DOHH2 (cell line): ENCODE data around the gene TMEFF2.

Experiments
- H3F3A ChIP-seq: fragments of 200-600 bp; sonication (generic), shearing (Covaris generic); 2 replicates; pipeline ENCODE4 v1.6.0; 2016; ENCODE audit warnings: antibody characterized with exemption, mild to moderate bottlenecking; ENCODE audit not compliant: control insufficient read depth, insufficient read depth
- H3K27ac ChIP-seq: fragments of 200-600 bp; sonication (generic); 2 replicates; pipeline ENCODE4 v1.5.1; 2014; ENCODE audit warnings: low read depth, mild to moderate bottlenecking, low read length, moderate library complexity
- H3K27me3 ChIP-seq: fragments of 200-600 bp; sonication (generic); 2 replicates; pipeline ENCODE4 v1.6.1; 2014; ENCODE audit warnings: mild to moderate bottlenecking, low read length, mixed read lengths; ENCODE audit not compliant: control insufficient read depth
- H3K36me3 ChIP-seq: fragments of 200-600 bp; sonication (generic); 2 replicates; pipeline ENCODE4 v1.6.1; 2014; ENCODE audit warnings: mild to moderate bottlenecking, low read length, moderate library complexity, mixed read lengths; ENCODE audit not compliant: control insufficient read depth
- H3K4me1 ChIP-seq: fragments of 200-600 bp; sonication (generic); 2 replicates; pipeline ENCODE4 v1.6.1; 2014; ENCODE audit warnings: mild to moderate bottlenecking, low read length, mixed read lengths; ENCODE audit not compliant: control insufficient read depth
- H3K4me2 ChIP-seq: fragments of 200-600 bp; sonication (generic); 2 replicates; pipeline ENCODE4 v1.6.0; 2014; ENCODE audit warnings: mild to moderate bottlenecking, low read length, moderate library complexity
- H3K4me3 ChIP-seq: fragments of 200-600 bp; sonication (generic); 2 replicates; pipeline ENCODE4 v1.5.1; 2014; ENCODE audit warnings: mild to moderate bottlenecking, low read length, mixed read lengths
- H3K79me2 ChIP-seq: fragments of 200-600 bp; sonication (generic); 2 replicates; pipeline ENCODE4 v1.6.1; 2014; ENCODE audit warnings: mild to moderate bottlenecking, low read length, mixed read lengths; ENCODE audit not compliant: control insufficient read depth
- H3K9me2 ChIP-seq: fragments of 200-600 bp; sonication (generic); replicated peaks from 2 replicates; pipeline ENCODE4 v1.6.1; 2014; ENCODE audit warnings: mild to moderate bottlenecking, low read length, mixed read lengths; ENCODE audit not compliant: control insufficient read depth
- H3K9me3 ChIP-seq: fragments of 200-600 bp; sonication (generic); 2 replicates; pipeline ENCODE4 v1.6.1; 2014; ENCODE audit warnings: antibody characterized with exemption, low read length, mixed read lengths; ENCODE audit not compliant: control insufficient read depth, insufficient read depth
- H4K20me1 ChIP-seq: fragments of 200-600 bp; sonication (generic); 2 replicates; pipeline ENCODE4 v1.6.0; 2014; ENCODE audit warnings: low read depth, mild to moderate bottlenecking, antibody characterized with exemption, low read length, moderate library complexity; ENCODE audit not compliant: control insufficient read depth, insufficient read depth
- CTCF ChIP-seq: fragments of 200-600 bp; sonication (generic); IDR thresholded peaks from one replicate; pipeline ENCODE4 v1.5.1; 2014; ENCODE audit warnings: antibody characterized with exemption, mild to moderate bottlenecking, low read depth, low read length; ENCODE audit not compliant: poor library complexity, severe bottlenecking
- EZH2phosphoT487 ChIP-seq: fragments of 200-600 bp; sonication (generic); IDR thresholded peaks from 2 replicates; pipeline ENCODE4 v1.6.1; 2017; ENCODE audit warnings: borderline replicate concordance, mild to moderate bottlenecking, antibody characterized with exemption, low read length, moderate library complexity, mixed read lengths

The TMEFF2 gene

GRCh38 chr2:191950132-191950874 lies 244.4 kb downstream of the TMEFF2 start:
- no peak for TF ChIP-seq CTCF
- H4K20me1 ChIP-seq: no peaks in the 10 kb centered on the region
- no peaks in the 10 kb centered on the region for H3K4me1 ChIP-seq
- no peak overlapping the region for H3K4me3 ChIP-seq
- H3K27ac ChIP-seq: no peak overlapping the region
- H3K36me3 ChIP-seq: no peaks in the 10 kb centered on the region
- H3K9me3 ChIP-seq: no peaks in the 10 kb centered on the region
- no peaks in the 10 kb centered on the region for H3F3A ChIP-seq
- no peaks in the 10 kb centered on the region for H3K27me3 ChIP-seq
- H3K9me2 ChIP-seq: no peaks in the 10 kb centered on the region
- H3K4me2 ChIP-seq: no peak overlapping the region
- no peaks in the 10 kb centered on the region for H3K79me2 ChIP-seq

GRCh38 chr2:191947235-191947634 lies 247.5 kb downstream of the TMEFF2 start:
- no peak overlapping the region for H3K4me2 ChIP-seq
- H3K9me2 ChIP-seq: no peaks in the 10 kb centered on the region
- no peak overlapping the region for H3K27ac ChIP-seq
- no peaks in the 10 kb centered on the region for H3F3A ChIP-seq
- no peak overlapping the region for H3K4me3 ChIP-seq
- H4K20me1 ChIP-seq: no peaks in the 10 kb centered on the region
- TF ChIP-seq CTCF: no peak
- TF ChIP-seq EZH2phosphoT487: no peak
- no peaks in the 10 kb centered on the region for H3K27me3 ChIP-seq
- H3K79me2 ChIP-seq: no peaks in the 10 kb centered on the region
- no peaks in the 10 kb centered on the region for H3K9me3 ChIP-seq
- H3K36me3 ChIP-seq: no peaks in the 10 kb centered on the region
- no peaks in the 10 kb centered on the region for H3K4me1 ChIP-seq

- no peaks in the 10 kb centered on the region for H3K27me3 ChIP-seq
- no peaks in the 10 kb centered on the region for H3K9me3 ChIP-seq
- H3K27ac ChIP-seq: no peak overlapping the region
- no peak for TF ChIP-seq CTCF
- no peak for TF ChIP-seq EZH2phosphoT487
- no peaks in the 10 kb centered on the region for H3F3A ChIP-seq
- H3K4me3 ChIP-seq: no peak overlapping the region
- H4K20me1 ChIP-seq: no peaks in the 10 kb centered on the region
- no peaks in the 10 kb centered on the region for H3K4me1 ChIP-seq
- H3K9me2 ChIP-seq: no peaks in the 10 kb centered on the region
- no peaks in the 10 kb centered on the region for H3K36me3 ChIP-seq
- no peak overlapping the region for H3K4me2 ChIP-seq
- no peaks in the 10 kb centered on the region for H3K79me2 ChIP-seq
These were observed 248.1 kb downstream of the TMEFF2 start for GRCh38 chr2:191946471-191947182.
